ENCODE measurements around the gene SVEP1. TPM values are rescaled to one million over a fixed set of nuclear protein-coding genes. Genes with fewer than 3 reads are reported as not detected.
"Not testable (repeated sequence)": the region's sequence is repeated elsewhere in the genome, so short reads cannot be mapped to it uniquely, and the experiment has no call there.

Gene SVEP1
- total RNA-seq, 1 donor from 2014 or later: under 0.01 TPM

DNA sequence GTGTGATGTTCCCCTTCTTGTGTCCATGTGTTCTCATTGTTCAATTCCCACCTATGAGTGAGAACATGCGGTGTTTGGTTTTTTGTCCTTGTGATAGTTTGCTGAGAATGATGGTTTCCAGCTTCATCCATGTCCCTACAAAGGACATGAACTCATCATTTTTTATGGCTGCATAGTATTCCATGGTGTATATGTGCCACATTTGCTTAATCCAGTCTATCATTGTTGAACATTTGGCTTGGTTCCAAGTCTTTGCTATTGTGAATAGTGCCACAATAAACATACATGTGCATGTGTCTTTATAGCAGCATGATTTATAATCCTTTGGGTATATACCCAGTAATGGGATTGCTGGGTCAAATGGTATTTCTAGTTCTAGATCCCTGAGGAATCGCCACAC is 220.5 kb downstream of the SVEP1 start:
- not testable (repeated sequence) for DNase-seq

DNA sequence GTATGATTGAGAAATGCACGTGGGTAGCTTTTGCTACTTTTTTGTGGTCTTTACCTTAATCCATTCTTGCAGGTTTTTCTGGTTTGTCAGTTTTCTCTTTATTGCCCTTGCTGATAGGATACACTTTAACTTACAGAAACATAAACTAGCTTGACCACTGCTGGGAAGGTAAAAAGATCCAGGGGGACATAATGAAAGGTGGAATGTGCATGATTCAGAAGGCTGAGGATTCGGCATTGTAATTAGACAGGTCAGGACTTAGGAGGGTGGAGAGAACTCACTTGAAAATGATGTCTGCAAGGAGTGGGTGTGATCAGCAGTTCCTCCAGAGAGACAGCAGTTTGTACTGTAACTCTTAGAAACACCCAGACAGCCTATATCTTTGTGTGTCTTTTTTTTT is 222.0 kb downstream of the SVEP1 start:
- no peak for DNase-seq

DNA sequence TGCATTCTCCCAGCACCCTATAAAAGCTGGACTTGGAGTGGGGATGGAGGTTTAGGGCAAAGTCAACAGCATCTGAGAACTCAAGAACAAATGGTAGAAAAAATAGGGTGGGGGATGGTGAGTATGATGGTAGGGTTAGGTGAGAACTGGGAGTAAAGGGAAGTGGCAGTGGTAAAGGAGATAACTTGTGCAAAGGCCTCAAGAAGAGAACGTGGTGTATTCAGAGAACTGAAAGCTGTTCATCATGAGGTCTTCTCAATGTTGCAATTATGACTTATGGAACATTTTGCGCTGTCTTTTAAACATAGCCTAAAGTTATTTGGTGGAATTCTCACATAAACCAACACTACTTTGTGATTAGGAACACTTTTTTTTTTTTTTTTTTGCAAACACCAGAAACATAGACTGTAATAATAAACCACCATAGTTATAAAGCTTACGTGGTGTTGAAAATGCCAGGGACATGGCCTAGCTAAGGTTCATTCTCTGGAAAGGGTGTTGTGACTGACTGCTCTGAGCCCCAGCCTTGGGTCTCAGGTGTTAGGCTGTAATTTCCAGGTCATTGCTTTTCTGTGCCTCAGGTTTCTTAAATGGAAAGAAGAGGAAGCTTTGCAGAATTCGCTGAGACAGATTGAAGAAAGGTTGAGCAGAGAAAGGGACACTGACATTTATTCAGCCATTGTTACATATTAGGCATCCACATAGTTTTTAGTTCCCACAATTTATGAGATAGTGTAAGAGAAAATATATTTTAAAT is 222.7 kb downstream of the SVEP1 start:
- no peak for DNase-seq

DNA sequence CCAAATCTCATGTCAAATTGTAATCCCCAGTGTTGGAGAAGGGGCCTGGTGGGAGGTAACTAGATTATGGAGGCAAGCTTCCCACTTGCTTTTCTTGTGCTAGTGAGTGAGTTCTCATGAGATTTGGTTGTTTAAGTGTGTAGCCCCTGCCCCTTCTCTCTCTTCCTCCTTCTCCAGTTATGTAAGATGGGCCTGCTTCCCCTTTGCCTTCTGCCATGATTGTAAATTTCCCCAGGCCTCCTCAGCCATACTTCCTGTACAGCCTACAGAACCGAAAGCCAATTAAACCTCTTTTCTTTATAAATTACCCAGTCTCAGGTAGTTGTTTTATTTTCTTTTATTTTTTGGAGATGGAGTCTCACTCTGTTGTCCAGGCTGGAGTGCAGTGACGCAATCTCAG is 223.6 kb downstream of the SVEP1 start:
- DNase-seq: no peak

DNA sequence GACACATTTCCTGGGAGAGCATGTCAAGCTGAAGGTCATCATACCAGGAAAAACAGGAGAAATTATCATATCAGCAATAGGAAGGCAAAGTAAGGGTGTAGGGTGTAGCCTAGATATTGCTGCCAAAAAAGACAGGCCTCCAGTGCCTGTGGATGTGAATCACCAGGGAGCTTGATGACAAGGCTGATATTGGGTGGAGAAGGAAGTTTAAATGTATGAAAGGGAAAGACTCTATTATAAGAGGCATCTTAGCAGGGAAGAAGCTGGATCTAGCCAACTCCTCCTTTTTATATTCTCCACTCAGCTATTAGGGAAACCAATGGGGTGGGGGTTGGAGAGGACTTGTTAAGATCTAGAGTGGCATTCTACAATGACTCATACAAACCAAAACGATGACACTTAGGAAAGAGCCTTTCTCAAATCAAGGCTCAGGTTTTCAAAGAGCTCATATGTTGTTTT is 228.5 kb downstream of the SVEP1 start:
- DNase-seq: no peak

DNA sequence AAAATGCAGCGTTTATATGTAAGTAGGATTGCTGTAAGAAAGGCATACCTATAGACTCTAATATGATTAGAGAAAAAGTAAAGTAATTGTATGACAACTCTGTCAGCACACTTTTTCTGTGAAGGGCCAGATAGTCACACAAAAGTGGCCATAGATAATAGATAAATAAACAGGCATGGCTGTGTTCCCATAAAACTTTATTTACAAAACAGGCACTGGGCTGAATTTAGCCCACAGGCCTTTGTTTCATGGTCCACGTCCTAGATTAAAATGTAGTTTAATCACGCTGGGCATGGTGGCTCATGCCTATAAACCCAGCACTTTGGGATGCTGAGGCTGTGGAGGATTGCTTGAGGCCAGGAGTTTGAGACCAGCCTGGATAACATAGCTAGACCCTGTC is 233.2 kb downstream of the SVEP1 start:
- no peak for DNase-seq

DNA sequence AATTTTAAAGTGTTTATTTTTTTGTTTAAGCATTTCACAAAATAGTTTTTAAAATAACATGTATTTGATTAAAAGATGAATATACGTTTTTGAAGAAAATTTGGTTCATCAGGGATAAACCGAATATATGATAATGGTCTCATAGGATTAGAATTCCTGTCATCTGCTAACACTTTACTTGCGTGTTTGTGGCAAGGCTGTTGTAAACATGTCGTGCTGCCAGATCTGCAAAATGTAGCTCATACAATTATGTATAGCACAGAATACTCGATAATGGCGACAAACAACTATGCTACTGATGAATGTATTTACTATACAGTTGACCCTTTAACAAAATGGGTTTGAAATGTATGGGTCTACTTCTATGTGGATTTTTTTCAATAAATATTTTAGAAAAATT is 234.7 kb downstream of the SVEP1 start:
- DNase-seq: no peak

DNA sequence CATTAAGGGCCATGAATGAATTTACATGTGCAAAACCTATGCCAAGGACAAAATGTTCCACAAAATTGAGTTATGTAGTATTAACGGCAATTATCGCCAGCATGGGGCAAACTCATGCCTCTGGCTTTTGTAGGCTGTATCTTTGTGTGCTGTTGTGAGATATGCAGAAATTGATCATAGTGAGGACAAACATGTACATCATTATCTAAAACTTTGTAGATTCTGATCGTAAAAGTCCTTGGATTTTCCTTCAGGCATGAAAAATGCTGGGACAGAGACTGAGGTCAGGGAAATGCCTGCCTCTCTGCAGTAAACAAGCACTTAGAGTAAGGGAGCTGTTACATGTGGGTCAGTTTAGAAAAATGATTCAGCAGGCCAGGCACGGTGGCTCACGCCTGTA is 236.0 kb downstream of the SVEP1 start:
- DNase-seq: no peak

DNA sequence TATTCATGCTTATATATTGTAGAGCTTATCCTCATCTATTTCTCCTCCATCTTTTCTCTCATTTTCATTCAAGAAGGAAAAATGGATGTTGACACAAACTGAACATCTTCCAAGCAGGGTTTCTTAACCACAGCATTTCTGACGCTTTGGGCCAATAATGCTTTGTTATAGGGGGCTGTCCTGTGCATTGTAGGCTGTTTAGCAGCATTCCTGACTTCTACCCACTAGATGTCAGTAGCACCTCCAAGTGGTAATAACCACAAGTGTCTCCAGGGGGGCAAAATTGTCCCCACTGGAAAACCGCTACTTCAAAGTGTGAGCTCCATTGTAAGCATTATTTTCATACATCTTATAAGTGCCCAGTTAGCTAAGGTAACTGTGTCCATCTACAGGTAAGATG is 239.2 kb downstream of the SVEP1 start:
- peak; percentile 7 for DNase-seq

DNA sequence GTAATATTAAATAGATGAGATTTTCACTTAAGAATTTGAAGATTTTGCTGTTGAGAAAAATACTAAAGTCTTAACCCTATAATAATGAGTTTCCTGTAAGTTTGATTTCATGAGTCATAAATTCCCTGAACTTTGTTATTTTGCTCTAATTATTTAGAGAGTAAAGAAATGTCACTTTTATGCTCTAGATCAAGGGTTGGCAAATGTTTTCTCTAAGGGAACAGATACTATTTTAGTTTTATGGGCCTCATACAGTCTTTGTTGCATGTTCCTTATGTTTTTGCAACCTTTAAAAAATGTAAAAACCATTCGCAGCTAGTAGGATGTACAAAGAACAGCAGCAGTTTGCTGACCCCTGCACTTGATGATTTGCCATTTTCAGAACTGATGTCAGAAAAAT is 241.4 kb downstream of the SVEP1 start:
- no peak for DNase-seq

DNA sequence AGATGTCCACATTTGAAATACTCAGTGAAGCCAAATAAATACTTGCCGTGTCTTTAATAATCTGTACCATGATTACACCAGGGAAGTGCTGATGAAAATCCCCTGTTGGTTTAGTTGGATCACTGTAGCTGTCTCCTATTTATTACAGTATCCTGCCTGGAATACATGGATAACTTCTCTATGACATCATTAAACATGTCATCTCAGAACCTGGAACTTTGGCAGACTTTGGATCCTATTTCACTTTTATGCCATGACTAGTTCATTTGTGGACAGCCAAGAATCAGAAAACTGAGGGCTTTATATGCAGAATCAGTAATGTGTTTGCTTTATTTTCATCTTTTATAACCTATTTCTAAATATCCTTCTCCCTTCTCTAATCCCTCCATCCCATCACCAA is 241.8 kb downstream of the SVEP1 start, which contains the start of gene TXNDC8:
TSS of gene TXNDC8 (minus strand) at position 137 of the 400 bp plus-strand sequence.
- no peak for DNase-seq

DNA sequence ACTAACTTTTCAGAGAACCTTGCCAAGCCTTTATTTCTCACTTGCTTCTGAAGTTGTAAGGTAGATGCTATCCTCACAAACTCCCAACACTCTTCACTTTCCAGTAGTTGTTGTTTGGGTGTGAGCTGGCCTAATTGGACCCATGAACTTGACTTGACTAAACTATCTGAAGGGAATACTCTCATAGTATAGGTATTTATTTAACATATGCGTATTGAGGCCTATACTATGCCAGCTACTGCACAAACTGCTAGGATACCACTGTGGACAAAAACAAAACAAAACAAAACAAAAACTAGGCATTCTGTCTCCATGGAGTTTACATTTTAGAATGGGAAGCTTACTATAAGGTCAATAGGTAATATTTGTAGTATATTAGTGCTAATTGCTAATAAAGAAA is 243.2 kb downstream of the SVEP1 start:
- no peak for DNase-seq

DNA sequence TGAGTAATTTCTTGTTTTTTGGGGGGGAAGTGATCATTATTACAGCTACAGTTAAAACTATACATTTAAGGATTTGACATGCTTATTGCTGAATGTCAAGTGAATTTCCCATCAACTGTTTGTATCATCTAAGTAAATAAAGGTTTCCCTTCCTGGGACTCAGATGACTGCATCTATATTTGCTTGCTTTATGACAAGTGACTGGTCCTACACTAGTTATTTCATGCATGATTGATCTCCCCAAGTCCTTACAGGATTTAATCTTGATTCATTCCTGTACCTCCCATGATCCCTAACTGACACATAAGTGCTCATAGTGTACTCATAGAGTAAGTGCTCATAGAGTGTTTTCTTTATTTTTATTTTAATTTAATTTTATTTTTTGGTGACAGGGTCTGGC is 244.7 kb downstream of the SVEP1 start:
- no peak for DNase-seq

DNA sequence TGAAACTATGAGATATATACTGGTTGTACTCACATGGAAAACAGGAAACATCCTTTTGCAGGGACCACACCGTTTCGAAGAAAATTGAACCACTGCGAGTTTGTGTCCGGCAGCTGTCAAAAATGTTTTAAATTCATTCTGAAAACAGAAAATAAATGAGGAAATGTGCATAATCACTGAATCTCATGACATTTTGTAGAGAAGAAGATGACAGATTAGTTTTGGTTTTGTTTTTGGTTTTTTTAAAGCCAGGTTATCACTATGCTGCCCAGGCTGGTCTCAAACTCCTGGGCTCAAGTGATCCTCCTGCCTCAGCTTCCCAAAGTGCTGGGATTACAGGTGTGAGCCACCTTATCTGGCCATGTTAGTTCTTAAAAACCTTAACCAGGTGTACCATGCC is 245.4 kb downstream of the SVEP1 start:
- no peak for DNase-seq

DNA sequence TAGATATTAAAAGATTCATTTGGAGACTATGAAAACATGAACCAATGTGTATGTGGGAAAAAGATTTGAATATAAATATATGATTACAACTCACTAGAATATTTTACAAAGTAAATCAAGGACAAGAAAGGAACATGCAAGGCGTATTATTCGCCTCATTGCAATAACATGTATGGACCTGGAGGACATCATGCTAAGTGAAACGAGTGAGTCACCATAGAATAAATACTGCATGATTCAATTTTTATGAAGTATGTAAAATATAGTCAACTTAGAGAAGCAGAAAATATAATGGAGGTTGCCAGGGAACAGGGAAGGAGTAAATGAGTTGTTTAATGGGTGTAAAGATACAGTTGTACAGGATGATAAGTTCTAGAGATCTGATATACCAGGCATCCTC is 246.8 kb downstream of the SVEP1 start:
- DNase-seq: no peak

DNA sequence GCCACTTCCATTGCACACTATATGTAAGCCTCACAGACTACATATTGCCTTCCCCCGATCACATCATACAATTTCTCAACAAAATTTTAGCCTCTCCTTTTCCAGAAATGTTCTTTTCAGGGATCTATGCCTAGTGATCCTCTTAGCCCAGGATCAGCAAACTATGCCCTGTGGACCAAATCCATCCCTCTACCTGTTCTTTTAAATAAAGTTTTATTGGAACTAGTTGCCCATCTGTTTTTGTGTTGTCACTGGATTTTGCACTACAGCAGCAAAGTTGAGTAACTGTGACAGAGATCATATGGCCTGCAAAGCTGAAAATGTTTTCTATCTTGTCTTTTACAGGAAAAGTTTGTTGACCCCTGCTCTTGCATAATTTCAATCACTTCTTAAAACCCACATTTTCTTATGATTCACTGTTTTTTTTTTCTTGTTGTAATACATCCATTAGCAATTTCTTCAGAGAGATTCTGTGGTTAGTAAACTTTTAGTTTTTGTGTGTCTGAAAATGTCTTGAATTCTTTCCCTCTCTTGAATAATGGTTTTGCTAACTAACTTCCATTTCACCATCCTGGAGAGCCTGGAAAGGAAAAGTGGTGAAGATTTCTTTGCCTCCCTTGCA is 248.9 kb downstream of the SVEP1 start:
- DNase-seq: no peak

DNA sequence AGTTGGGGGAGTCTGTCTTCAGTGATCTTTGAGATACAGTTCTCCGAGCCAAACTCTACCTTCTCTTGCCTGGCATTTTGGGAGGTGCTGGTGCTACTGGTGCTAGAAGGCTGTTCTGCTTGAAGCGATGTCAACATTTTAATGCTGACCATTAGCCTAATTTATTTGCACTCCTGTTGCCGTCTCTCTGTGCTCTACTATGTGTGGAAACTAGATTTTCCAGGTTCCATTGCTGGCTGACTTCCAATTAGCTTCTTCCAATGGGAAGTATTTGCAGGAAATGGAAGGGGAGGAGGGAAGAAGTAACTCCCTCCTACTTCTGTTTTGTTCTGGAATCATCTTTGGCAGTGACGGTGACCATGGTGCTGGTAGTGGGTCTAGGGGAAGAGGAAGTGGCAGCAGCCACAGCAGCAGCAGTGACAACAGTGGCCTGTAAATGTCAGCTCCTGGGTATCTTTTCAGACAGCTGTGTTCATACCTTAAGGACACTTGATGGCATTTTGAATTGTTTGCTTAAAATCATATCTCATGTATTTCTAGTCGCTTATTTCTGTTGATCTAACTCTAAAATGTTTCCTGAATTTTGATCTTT is 249.8 kb downstream of the SVEP1 start:
- no peak for DNase-seq

DNA sequence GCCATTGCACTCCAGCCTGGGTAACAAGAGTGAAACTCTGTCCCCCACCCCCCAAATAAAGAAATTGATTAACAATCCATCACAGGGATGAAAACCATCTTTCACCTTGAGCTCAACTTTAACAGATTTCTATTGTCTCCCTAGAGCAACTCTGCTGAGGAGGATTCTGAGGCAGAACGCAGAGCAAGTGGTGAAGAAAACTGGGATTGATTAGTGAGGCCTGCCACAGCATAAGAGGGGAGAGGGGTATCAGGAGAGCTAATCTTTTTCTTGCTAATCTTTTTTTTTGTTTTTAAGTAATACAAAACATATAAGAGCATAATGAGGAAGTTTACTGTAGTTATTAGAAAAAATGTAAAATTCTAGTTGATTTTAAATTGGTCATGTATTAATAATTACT is 250.8 kb downstream of the SVEP1 start:
- no peak for DNase-seq

DNA sequence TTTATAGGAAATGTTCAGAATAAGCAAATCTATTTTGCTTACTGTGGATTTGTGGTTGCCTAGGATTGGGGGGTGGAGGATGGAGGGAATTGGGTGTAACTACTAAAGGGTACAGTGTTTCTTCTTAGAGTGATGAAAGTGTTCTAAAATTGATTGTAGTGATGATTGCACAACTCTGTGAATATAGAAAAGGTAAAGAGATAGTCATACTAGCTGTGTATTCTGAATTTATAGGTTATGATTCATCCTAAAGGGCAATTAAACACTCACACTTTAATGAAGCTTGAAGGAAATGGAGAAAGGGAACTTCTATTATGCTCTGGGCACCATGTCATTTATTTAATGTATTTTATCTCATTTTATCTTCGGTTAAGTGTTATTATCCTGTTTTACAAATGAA is 251.8 kb downstream of the SVEP1 start:
- no peak for DNase-seq

DNA sequence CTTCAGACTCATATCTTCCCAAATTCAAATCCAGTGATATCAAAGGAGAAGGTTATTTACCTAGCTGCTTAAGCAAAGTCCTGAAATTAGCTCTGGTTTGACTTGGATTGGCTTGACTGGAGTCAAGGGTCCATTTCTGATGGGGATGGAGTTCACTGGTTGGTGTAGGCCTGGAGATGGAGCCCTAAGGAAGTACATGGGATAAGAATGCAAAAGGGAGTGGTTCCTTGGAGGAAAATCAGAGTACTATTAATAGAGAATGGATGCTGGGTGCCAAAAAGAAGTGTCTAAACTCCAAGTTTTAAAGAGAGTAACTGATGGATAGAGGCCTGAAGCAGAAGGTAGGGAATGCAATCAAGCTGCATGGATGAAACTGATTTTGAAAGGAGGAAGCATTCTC is 255.7 kb downstream of the SVEP1 start:
- DNase-seq: no peak

DNA sequence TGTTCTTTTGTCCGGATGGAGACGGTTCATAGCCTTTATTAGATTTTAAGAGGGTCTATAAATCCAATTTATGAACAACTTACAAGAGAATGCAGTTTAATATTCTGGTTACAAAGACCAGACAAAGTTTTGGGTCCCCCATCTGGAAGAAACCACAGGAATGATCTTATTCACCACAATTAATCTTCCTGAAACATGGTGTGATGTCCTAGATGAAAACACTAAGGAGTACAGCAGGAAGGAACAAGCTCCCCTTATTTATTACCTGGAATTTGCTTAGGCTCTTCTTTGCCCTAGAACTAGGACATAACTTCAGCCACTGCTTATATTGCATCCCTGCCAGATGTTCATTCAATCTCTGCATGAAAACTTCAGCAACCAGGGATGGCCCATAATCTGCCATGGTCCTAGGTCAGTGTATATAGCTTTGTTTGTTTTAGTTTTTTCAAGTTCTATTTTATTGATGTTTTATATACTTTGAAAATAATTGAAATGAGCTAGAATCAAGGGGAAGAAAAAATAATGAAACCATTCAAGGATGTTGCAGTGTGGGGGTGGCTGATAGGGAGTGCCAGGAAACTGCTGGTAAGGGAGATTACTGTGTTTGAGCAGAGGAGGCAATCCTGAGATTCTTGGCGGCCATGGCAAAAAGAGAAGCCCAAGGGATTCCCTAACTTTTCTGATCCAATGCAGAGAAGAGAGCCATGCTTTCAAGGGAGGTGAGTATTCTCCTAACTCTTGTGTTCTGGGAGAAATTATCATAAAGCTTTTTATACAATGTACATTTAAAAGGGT is 258.7 kb downstream of the SVEP1 start:
- DNase-seq: no peak

DNA sequence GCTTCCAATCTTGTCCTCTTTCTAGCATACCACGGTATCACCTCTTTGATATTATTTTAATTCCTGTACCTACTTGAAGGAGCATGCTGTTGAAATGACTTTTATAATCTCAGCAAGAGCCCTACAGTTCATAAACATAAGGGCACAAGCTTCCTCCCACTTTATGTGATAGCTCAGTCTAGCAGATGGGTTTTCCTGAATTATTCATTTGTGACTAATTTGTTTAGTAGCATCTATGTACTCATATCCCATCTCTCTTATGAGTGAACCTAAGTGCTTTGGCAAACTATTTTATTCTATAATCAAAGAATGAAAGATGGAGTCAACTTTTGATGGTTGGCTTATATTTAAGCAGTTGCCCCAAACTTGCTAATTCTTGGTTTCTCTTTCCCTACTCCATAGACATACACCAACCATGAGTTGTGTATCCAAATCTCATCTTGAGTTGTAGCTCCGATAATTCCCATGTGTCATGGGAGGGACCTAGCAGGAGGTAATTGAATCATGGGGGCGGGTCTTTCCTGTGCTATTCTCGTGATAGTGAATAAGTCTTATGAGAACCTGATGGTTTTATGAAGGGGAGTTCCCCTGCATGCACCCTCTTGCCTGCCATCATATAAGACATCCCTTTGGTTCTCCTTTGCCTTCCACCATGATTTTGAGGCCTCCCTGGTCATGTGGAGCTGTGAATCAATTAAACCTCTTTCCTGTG is 259.6 kb downstream of the SVEP1 start:
- no peak for DNase-seq

DNA sequence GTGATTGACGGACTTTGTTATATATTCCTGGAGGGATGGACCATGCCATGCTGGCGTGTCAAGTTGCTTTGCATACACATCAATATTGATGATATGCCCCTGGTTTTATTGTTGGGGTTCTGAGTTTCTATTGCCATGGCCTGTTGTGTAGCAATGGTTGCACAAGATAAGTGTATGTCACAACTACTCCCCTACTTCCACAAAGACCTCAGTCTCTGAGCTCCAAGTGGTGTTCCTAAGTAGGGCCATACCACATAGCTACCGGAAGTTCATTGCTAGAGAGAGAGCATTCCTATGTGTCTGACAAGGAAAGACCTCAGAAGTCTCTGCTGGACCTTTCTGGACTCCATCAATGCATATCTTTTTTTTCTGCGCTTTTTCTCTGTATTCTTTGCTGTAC is 261.6 kb downstream of the SVEP1 start:
- DNase-seq: no peak

Measured in dermis blood vessel endothelial cell (primary cell).